Stimulated activated CD4-positive, alpha-beta T cell treated with anti-CD3 and anti-CD28 coated beads, Interleukin-15, amount 100 ng/mL, for 1 hour (primary cell): ENCODE measurements around the gene BRD7.
A peak's percentile ranks its signal among the peaks of the same experiment; 100 is the strongest.
"Not testable (repeated sequence)": the region's sequence is repeated elsewhere in the genome, so short reads cannot be mapped to it uniquely, and the experiment has no call there.

Source experiments
- DNase-seq, 2 donors: peaks; one replicate each; pipeline ENCODE4 v3.0.0-alpha.2; 2020; ENCODE audit warnings: low read depth in 1 of 2, low spot score in 1 of 2

BRD7 gene

GRCh38 chr16:50360033-50360778 is 8.6 kb downstream of the BRD7 start:
- no peak for DNase-seq

GRCh38 chr16:50359626-50360025 is 9.2 kb downstream of the BRD7 start:
- no peak for DNase-seq

GRCh38 chr16:50354629-50355456 is 13.9 kb downstream of the BRD7 start:
- DNase-seq = no peak

DNA sequence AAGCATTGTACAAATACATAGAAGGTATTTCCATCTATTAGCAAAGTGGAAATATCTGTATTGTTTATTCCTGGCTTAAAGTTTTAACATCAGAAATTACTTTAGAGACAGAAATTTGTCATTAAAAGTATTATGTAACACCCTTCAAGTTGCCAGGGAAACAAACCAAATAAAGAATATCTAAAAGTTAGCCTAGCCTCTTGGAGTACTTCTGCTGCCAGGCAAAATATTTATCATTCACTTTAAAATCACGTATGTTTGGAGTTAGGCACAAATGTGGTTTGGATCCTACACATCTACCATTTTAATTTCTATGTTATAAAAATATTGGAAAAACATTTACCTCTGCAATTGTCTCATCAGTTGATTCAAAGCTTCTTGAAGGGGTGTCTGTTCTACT is 14.7 kb downstream of the BRD7 start:
- no peak for DNase-seq

DNA sequence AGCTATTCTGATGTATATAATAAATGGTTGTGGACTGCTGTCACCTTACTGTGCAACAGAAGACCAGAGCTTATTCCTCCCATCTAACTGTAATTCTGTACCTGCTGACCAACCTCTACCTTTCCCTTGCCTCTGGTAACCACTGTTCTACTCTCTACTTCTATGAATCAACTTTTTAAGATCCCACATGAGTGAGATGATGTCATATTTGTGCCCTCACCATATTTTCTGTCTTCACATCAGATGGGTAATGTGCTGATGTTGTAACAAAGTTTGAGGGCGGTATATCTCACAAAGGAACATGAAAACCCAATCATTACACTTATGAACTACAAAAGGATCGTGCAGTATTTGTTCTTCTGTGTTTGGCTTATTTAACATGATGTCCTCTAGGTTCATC is 16.8 kb downstream of the BRD7 start:
- DNase-seq = no peak

- no peak for DNase-seq
Observed at GRCh38 chr16:50351116-50351515, 17.7 kb downstream of the BRD7 start.

DNA sequence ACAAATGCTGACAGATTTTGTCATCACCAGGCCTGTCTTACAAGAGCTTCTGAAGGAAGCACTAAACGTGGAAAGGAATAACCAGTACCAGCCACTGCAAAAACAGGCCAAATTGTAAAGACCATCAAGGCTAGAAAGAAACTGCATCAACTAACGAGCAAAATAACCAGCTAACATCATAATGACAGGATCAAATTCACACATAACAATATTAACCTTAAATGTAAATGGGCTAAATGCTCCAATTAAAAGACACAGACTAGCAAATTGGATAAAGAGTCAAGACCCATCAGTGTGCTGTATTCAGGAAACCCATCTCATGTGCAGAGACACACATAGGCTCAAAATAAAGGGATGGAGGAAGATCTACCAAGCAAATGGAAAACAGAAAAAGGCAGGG is 23.6 kb downstream of the BRD7 start:
- not testable (repeated sequence) for DNase-seq

GRCh38 chr16:50343566-50343965 is 25.2 kb downstream of the BRD7 start:
- not testable (repeated sequence) for DNase-seq

DNA sequence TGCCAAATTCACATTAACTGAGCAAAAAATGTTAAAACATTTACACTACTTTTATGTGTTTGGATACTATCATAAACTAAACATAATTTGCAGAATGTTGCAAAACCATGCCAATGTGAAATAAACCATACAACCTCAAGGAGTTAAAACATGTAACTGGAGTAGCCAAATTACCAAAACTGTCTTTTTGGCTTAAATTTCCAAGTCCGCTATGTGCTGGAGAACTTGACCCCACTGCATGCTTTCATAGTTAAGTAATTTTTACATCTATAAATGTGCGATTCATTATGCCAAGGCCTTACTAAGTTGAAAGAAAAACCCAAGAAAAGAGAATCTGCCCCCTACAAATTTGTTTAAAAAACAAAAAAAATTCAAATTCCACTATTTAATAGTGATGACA is 28.2 kb downstream of the BRD7 start:
- DNase-seq = no peak

GRCh38 chr16:50338371-50339231 is 30.2 kb downstream of the BRD7 start:
- no peak for DNase-seq

DNA sequence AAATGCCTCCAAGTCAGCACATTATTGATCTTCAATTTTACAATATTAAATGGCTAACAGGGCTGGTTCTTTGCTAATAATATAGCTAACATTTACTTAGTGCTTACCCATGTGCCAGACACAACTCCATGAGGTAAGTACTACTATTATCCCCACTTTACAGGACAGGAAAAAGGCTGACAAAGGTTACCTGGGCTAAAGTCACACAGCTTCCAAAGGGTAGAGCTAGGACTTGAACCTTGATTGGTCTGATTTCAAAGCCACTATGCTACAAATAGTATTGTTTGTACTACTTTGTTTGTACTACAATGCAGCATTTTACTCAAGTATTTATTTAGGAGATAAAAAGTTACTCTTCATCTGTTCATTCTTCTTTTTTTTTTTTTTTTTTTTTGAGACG is 31.9 kb downstream of the BRD7 start:
- no peak for DNase-seq

DNA sequence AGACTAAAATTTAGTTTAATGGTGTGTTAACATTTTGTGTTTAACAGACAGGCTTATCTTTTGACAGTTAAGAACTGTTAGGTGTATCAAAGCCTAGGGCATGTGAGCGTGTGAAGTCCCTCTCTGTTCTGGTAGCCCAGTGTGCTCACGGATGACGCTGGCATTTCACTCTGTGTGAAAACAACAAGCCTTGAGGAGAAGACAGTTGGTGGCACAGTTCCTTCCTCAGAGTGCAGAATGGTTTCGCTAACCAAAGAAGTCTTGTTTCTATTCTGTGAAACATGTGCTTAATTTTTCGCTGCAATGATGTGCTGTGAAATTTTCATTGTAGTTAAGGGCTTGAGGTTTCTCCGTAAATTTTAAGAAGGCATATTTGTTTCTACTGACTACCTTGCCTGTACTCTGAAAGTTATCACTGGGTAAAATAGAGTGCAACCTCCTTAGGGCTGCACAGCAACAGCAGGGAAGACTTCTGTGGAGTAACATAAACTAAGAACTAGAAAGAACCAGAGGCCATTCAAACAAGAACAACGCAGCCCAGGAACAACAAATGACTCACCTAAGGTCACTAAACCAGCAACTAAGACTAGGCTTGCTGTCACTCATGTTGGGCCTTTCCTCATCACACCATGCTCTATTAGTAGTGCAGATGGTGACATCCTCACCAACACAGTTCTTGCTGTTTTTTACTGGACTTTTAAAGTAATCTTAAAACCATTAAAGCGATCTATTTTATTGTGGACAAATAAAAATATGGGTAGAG is 33.4 kb downstream of the BRD7 start:
- no peak for DNase-seq

GRCh38 chr16:50334106-50334975 is 34.4 kb downstream of the BRD7 start:
- no peak for DNase-seq

DNA sequence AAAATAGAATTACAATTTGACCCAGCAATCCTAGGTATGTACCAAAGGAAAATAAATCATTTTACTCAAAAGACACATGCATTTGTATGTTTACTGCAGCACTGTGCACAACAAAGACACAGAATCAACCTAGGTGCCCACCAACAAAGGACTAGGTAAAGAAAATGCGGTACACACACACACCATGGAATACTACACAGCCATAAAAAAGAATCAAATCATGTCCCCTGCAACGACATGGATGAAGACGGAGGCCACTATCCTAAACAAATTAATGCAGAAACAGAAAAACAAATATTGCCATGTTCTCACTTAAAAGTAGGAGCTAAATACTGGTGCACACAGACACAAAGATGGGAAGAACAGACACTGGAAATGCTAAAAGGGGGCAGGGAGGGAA is 36.2 kb downstream of the BRD7 start:
- DNase-seq = no peak

DNA sequence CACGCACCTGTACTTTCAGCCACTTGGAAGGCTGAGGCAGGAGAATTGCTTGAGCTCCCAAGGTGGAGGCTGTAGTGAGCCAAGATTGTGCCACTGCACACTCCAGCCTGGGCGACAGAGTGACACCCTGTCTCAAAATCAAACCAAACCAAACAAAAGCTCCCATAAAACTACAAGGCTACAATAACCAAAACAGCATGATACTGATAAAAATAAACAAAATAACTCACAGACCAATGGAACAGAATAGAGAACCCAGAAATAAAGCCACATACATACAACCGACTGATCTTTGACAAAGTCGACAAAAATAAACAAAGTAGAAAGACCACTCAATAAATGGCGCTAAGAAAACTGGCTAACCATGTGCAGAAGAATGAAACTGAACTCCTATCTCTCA is 37.2 kb downstream of the BRD7 start:
- DNase-seq = no peak

- no peak for DNase-seq
Observed at GRCh38 chr16:50329446-50330189, 39.2 kb downstream of the BRD7 start.

GRCh38 chr16:50326835-50327465 is 41.8 kb downstream of the BRD7 start:
- DNase-seq = peak; percentile 20 to 31

- DNase-seq = no peak
Observed at GRCh38 chr16:50326264-50326663, 42.5 kb downstream of the BRD7 start.

- no peak for DNase-seq
Observed at GRCh38 chr16:50324345-50324744, 44.4 kb downstream of the BRD7 start.
